Stimulated activated CD8-positive, alpha-beta memory T cell treated with anti-CD3 and anti-CD28 coated beads, Interleukin-15, amount 100 ng/mL, for 48 hours (primary cell): ENCODE data around the gene ARSA.

Source experiments
- DNase-seq, 2 donors: peaks; one replicate each; pipeline ENCODE4 v3.0.0-alpha.2; 2020; ENCODE audit warnings: low read depth in 2 of 2

The ARSA gene

GRCh38 chr22:50605002-50605612 is 22.8 kb downstream of the ARSA start:
- no peak for DNase-seq

GRCh38 chr22:50604256-50605001 is 23.5 kb downstream of the ARSA start:
- DNase-seq: no peak

GRCh38 chr22:50603511-50604255 is 24.3 kb downstream of the ARSA start:
- DNase-seq: no peak

- no peak for DNase-seq
Observed at GRCh38 chr22:50602338-50602700, 25.6 kb downstream of the ARSA start.

GRCh38 chr22:50601669-50602337 is 26.1 kb downstream of the ARSA start:
- DNase-seq: no peak

- no peak for DNase-seq
Observed at GRCh38 chr22:50600967-50601668, 26.8 kb downstream of the ARSA start.

- no peak for DNase-seq
Observed at GRCh38 chr22:50600538-50600937, 27.4 kb downstream of the ARSA start, which contains the start of gene MAPK8IP2. Gene MAPK8IP2 (plus strand): TSS chr22:50600793. CDS start chr22:50600819, 26 bp downstream.

- no peak for DNase-seq
Observed at GRCh38 chr22:50599816-50600455, 28.0 kb downstream of the ARSA start.

- DNase-seq: no peak
Observed at GRCh38 chr22:50597097-50597496, 30.9 kb downstream of the ARSA start.

GRCh38 chr22:50595189-50595588 is 32.8 kb downstream of the ARSA start:
- no peak for DNase-seq

- no peak for DNase-seq
Observed at GRCh38 chr22:50587407-50587806, 40.5 kb downstream of the ARSA start.

GRCh38 chr22:50586416-50586815 is 41.5 kb downstream of the ARSA start:
- no peak for DNase-seq

- no peak for DNase-seq
Observed at GRCh38 chr22:50585781-50586180, 42.2 kb downstream of the ARSA start.

- no peak for DNase-seq
Observed at GRCh38 chr22:50585238-50585637, 42.7 kb downstream of the ARSA start.

- DNase-seq: no peak
Observed at GRCh38 chr22:50584106-50585096, 43.6 kb downstream of the ARSA start.

- DNase-seq: no peak
Observed at GRCh38 chr22:50583294-50583861, 44.6 kb downstream of the ARSA start.

GRCh38 chr22:50582493-50583293 is 45.3 kb downstream of the ARSA start, which contains the start of gene CHKB:
Gene CHKB (minus strand): TSS chr22:50582849. CDS start chr22:50582781, 68 bp downstream.
- DNase-seq: peak; percentile 99

GRCh38 chr22:50581950-50582492 is 45.9 kb downstream of the ARSA start:
- DNase-seq: peak in 1 of 2 donors; percentile 17
